ENCODE results near the gene GCH1. TPM values are rescaled to one million over a fixed set of nuclear protein-coding genes. Genes with fewer than 3 reads are reported as not detected.
A peak's percentile ranks its signal among the peaks of the same experiment; 100 is the strongest.

The GCH1 gene
- total and polyA plus RNA-seq, 4 donors, result 7.2 to 44.9 (median 14.8) TPM

GRCh38 chr14:54807428-54807827, 95.2 kb downstream of the GCH1 start:
- H3K9me3 ChIP-seq (ENCODE audit: control insufficient read depth in 4 of 4, insufficient read depth in 3 of 4, low read length in 3 of 4), result no peaks in the 10 kb centered on the region
- no peak for TF ChIP-seq CTCF (IDR thresholded peaks at IDR 0.05; ENCODE audit: control extremely low read depth, extremely low read depth)
- DNase-seq, result no peak
- no peak for ATAC-seq (ENCODE audit: insufficient read depth, low FRiP score)
- H3K36me3 ChIP-seq (ENCODE audit: control insufficient read depth in 4 of 4, insufficient read depth in 4 of 4, low read length in 4 of 4), result no peaks in the 10 kb centered on the region
- H3K4me3 ChIP-seq, result no peak overlapping the region
- peaks cover 0 to 5% (median 0%) of the 10 kb centered on the region in 5 donors for H3K4me1 ChIP-seq (ENCODE audit: control insufficient read depth in 5 of 5, insufficient read depth in 5 of 5, low read length in 5 of 5)
- no peak overlapping the region for H3K27ac ChIP-seq (ENCODE audit: low read depth in 1 of 2, low read length in 1 of 2)
- H3K9ac ChIP-seq (ENCODE audit: insufficient read depth in 1 of 2, low read length in 2 of 2), result no peak overlapping the region
- H3K27me3 ChIP-seq (ENCODE audit: control insufficient read depth in 3 of 3, insufficient read depth in 3 of 3, low read length in 2 of 3), result peaks cover 0 to 11% (median 7%) of the 10 kb centered on the region in 3 donors
- WGBS, 2 donors, result 83 to 92% methylated on average over 6 of the region's 6 CpGs

GRCh38 chr14:54806616-54807015, 96.0 kb downstream of the GCH1 start:
- Histone ChIP-seq H3K27me3 (ENCODE audit: control insufficient read depth in 3 of 3, insufficient read depth in 3 of 3, low read length in 2 of 3) (peaks cover 0 to 11% (median 7%) of the 10 kb centered on the region in 3 donors), H3K4me3 (no peak overlapping the region), H3K9me3 (ENCODE audit: control insufficient read depth in 4 of 4, insufficient read depth in 3 of 4, low read length in 3 of 4) (no peaks in the 10 kb centered on the region), H3K27ac (ENCODE audit: low read depth in 1 of 2, low read length in 1 of 2) (no peak overlapping the region), H3K36me3 (ENCODE audit: control insufficient read depth in 4 of 4, insufficient read depth in 4 of 4, low read length in 4 of 4) (no peaks in the 10 kb centered on the region), H3K4me1 (ENCODE audit: control insufficient read depth in 5 of 5, insufficient read depth in 5 of 5, low read length in 5 of 5) (peaks cover 0 to 5% (median 0%) of the 10 kb centered on the region in 5 donors), H3K9ac (ENCODE audit: insufficient read depth in 1 of 2, low read length in 2 of 2) (no peak overlapping the region)
- ATAC-seq (ENCODE audit: insufficient read depth, low FRiP score) (no peak), DNase-seq (no peak)
- WGBS, 2 donors, result 85 to 95% methylated on average over 10 of the region's 10 CpGs
- TF ChIP-seq CTCF (IDR thresholded peaks at IDR 0.05; ENCODE audit: control extremely low read depth, extremely low read depth), result no peak

- 36 to 49% methylated on average over 23 of the region's 23 CpGs for WGBS, 2 donors
- Histone ChIP-seq H3K36me3 (ENCODE audit: control insufficient read depth in 4 of 4, insufficient read depth in 4 of 4, low read length in 4 of 4) (no peaks in the 10 kb centered on the region), H3K9me3 (ENCODE audit: control insufficient read depth in 4 of 4, insufficient read depth in 3 of 4, low read length in 3 of 4) (no peaks in the 10 kb centered on the region), H3K4me3 (no peak overlapping the region), H3K4me1 (ENCODE audit: control insufficient read depth in 5 of 5, insufficient read depth in 5 of 5, low read length in 5 of 5) (peaks cover 0 to 5% (median 0%) of the 10 kb centered on the region in 5 donors), H3K27me3 (ENCODE audit: control insufficient read depth in 3 of 3, insufficient read depth in 3 of 3, low read length in 2 of 3) (peaks cover 0 to 11% (median 7%) of the 10 kb centered on the region in 3 donors), H3K9ac (ENCODE audit: insufficient read depth in 1 of 2, low read length in 2 of 2) (no peak overlapping the region), H3K27ac (ENCODE audit: low read depth in 1 of 2, low read length in 1 of 2) (no peak overlapping the region)
- ATAC-seq (ENCODE audit: insufficient read depth, low FRiP score), result peak; percentile 75
- TF ChIP-seq CTCF (IDR thresholded peaks at IDR 0.05; ENCODE audit: control extremely low read depth, extremely low read depth), result peak; percentile 70
- DNase-seq, result peak; percentile 83 to 85 (median 84)
These were observed 96.9 kb downstream of the GCH1 start for GRCh38 chr14:54805445-54806322.
